ENCODE measurements around the gene EPS8L1.

EPS8L1 gene

DNA sequence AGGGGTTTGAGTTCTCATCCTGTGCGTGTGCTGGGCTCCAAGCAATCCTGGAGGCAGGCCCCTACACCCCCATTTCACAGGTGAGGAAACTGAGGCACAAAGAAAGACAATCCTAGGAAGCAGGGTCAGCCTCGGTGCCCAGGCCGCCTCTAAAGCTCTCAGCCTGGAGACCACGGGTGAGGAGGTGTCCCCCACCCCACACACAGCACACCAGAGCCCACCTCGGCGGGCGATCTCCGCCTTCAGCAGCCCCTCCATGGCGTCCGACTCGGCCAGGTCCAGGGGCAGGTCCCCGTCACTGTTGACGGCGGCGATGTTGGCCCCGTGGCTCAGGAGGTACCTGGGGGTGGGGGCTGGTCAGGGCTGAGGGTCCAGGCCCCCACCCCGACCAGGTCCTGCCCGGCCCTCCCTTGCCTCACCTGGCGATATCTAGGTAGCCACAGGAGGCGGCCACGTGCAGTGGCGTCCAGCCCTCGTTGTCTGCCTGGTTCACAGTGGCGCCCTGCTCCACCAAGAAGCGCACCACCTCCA lies 36.6 kb downstream of the EPS8L1 start:
- H3K9me3 ChIP-seq (ENCODE audit: low read depth, low read length): no peaks in the 10 kb centered on the region
- H3K9ac ChIP-seq (ENCODE audit: insufficient read length): no peak overlapping the region
- H3K27ac ChIP-seq: no peak overlapping the region
- H3K4me3 ChIP-seq: no peak overlapping the region
- no peak for DNase-seq (ENCODE audit: low read depth, low spot score)
- no peaks in the 10 kb centered on the region; the same call in 1 of the 2 replicates for H3K36me3 ChIP-seq (ENCODE audit: insufficient read depth, low read length)
- TF ChIP-seq EZH2 (IDR thresholded peaks at IDR 0.05) (no peak), FOXP2 (optimal IDR thresholded peaks at IDR 0.05; ENCODE audit: control extremely low read depth, extremely low read length, insufficient read depth) (no peak), POLR2AphosphoS5 (IDR thresholded peaks at IDR 0.05; ENCODE audit: borderline replicate concordance, low read depth, low read length) (no peak)

- TF ChIP-seq FOXP2 (optimal IDR thresholded peaks at IDR 0.05; ENCODE audit: control extremely low read depth, extremely low read length, insufficient read depth): no peak
- TF ChIP-seq EZH2 (IDR thresholded peaks at IDR 0.05): no peak
- TF ChIP-seq POLR2AphosphoS5 (IDR thresholded peaks at IDR 0.05; ENCODE audit: borderline replicate concordance, low read depth, low read length): no peak
- Histone ChIP-seq H3K9me3 (ENCODE audit: low read depth, low read length) (no peaks in the 10 kb centered on the region), H3K9ac (ENCODE audit: insufficient read length) (no peak overlapping the region), H3K4me3 (no peak overlapping the region), H3K36me3 (ENCODE audit: insufficient read depth, low read length) (no peaks in the 10 kb centered on the region; the same call in 1 of the 2 replicates), H3K27ac (no peak overlapping the region)
- no peak for DNase-seq (ENCODE audit: low read depth, low spot score)
Observed at GRCh38 chr19:55112777-55113569, 37.3 kb downstream of the EPS8L1 start.

- TF ChIP-seq POLR2AphosphoS5 (IDR thresholded peaks at IDR 0.05; ENCODE audit: borderline replicate concordance, low read depth, low read length): no peak
- H3K27ac ChIP-seq: no peak overlapping the region
- H3K9me3 ChIP-seq (ENCODE audit: low read depth, low read length): no peaks in the 10 kb centered on the region
- no peaks in the 10 kb centered on the region; the same call in 1 of the 2 replicates for H3K36me3 ChIP-seq (ENCODE audit: insufficient read depth, low read length)
- DNase-seq (ENCODE audit: low read depth, low spot score): no peak
- H3K4me3 ChIP-seq: no peak overlapping the region
- no peak overlapping the region for H3K9ac ChIP-seq (ENCODE audit: insufficient read length)
Observed at GRCh38 chr19:55113570-55114039, 37.9 kb downstream of the EPS8L1 start.

DNA sequence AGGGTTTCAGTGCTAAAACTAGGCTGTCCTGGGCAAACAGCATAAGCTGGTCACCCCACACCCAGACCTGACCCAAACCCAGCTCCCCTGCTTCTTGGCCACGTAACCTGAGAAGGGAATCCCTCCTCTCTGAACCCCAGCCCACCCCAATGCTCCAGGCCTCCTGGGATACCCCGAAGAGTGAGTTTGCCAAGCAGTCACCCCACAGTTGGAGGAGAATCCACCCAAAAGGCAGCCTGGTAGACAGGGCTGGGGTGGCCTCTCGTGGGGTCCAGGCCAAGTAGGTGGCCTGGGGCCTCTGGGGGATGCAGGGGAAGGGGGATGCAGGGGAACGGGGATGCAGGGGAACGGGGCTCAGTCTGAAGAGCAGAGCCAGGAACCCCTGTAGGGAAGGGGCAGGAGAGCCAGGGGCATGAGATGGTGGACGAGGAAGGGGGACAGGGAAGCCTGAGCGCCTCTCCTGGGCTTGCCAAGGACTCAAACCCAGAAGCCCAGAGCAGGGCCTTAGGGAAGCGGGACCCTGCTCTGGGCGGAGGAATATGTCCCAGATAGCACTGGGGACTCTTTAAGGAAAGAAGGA lies 39.0 kb downstream of the EPS8L1 start:
- H3K4me3 ChIP-seq: no peak overlapping the region
- H3K9ac ChIP-seq (ENCODE audit: insufficient read length): no peak overlapping the region
- TF ChIP-seq FOXP2 (optimal IDR thresholded peaks at IDR 0.05; ENCODE audit: control extremely low read depth, extremely low read length, insufficient read depth) (no peak), EZH2 (IDR thresholded peaks at IDR 0.05) (no peak), POLR2AphosphoS5 (IDR thresholded peaks at IDR 0.05; ENCODE audit: borderline replicate concordance, low read depth, low read length) (no peak)
- no peaks in the 10 kb centered on the region; the same call in 1 of the 2 replicates for H3K36me3 ChIP-seq (ENCODE audit: insufficient read depth, low read length)
- H3K27ac ChIP-seq: no peak overlapping the region
- no peaks in the 10 kb centered on the region for H3K9me3 ChIP-seq (ENCODE audit: low read depth, low read length)
- no peak for DNase-seq (ENCODE audit: low read depth, low spot score)

GRCh38 chr19:55115446-55116065 lies 39.9 kb downstream of the EPS8L1 start:
- peak overlapping the region; percentile 88 for H3K4me3 ChIP-seq

GRCh38 chr19:55116232-55116858 lies 40.7 kb downstream of the EPS8L1 start:
- peak overlapping the region; percentile 88 for H3K4me3 ChIP-seq
- H3K36me3 ChIP-seq (ENCODE audit: insufficient read depth, low read length): no peaks in the 10 kb centered on the region; the same call in 1 of the 2 replicates
- no peak overlapping the region for H3K27ac ChIP-seq
- no peaks in the 10 kb centered on the region for H3K9me3 ChIP-seq (ENCODE audit: low read depth, low read length)
- no peak for DNase-seq (ENCODE audit: low read depth, low spot score)
- peak overlapping the region; percentile 80 for H3K9ac ChIP-seq (ENCODE audit: insufficient read length)
- TF ChIP-seq POLR2AphosphoS5 (IDR thresholded peaks at IDR 0.05; ENCODE audit: borderline replicate concordance, low read depth, low read length): no peak

More at GRCh38 chr19:55115446-55116065, 39.9 kb downstream of the EPS8L1 start:
- Histone ChIP-seq H3K9ac (ENCODE audit: insufficient read length) (peak overlapping the region; percentile 43), H3K9me3 (ENCODE audit: low read depth, low read length) (no peaks in the 10 kb centered on the region), H3K36me3 (ENCODE audit: insufficient read depth, low read length) (no peaks in the 10 kb centered on the region; the same call in 1 of the 2 replicates), H3K27ac (no peak overlapping the region)
- TF ChIP-seq FOXP2 (optimal IDR thresholded peaks at IDR 0.05; ENCODE audit: control extremely low read depth, extremely low read length, insufficient read depth): no peak
- TF ChIP-seq EZH2 (IDR thresholded peaks at IDR 0.05): no peak
- no peak for TF ChIP-seq POLR2AphosphoS5 (IDR thresholded peaks at IDR 0.05; ENCODE audit: borderline replicate concordance, low read depth, low read length)
- no peak for DNase-seq (ENCODE audit: low read depth, low spot score)

GRCh38 chr19:55116859-55117662 lies 41.4 kb downstream of the EPS8L1 start, which contains the start of gene PPP1R12C:
PPP1R12C (minus strand) TSS chr19:55117637; CDS start chr19:55117543, 94 bp downstream.
- H3K27ac ChIP-seq: peak within 1 kb of the TSS; percentile 81
- TF ChIP-seq POLR2AphosphoS5 (IDR thresholded peaks at IDR 0.05; ENCODE audit: borderline replicate concordance, low read depth, low read length) (no peak), FOXP2 (optimal IDR thresholded peaks at IDR 0.05; ENCODE audit: control extremely low read depth, extremely low read length, insufficient read depth) (no peak), EZH2 (IDR thresholded peaks at IDR 0.05) (no peak)
- DNase-seq (ENCODE audit: low read depth, low spot score): no peak
- H3K9me3 ChIP-seq (ENCODE audit: low read depth, low read length): no peaks in the 10 kb centered on the region
- H3K9ac ChIP-seq (ENCODE audit: insufficient read length): peak within 1 kb of the TSS; percentile 81
- peak within 1 kb of the TSS; percentile 91 for H3K4me3 ChIP-seq
- H3K36me3 ChIP-seq (ENCODE audit: insufficient read depth, low read length): no peaks in the 10 kb centered on the region; the same call in 1 of the 2 replicates
